GM10248 (cell line): ENCODE measurements around the gene UVRAG.

ENCODE experiments used
- CTCF ChIA-PET: fragments of 300-600 bp; sonication (Branson Sonifier 250); formaldehyde crosslinking; extraction: SDS; loops from one replicate; lab custom pipeline; 2021; ENCODE audit warnings: antibody characterized with exemption; lab: Yijun Ruan, JAX
- POLR2A ChIA-PET: fragments of 350-650 bp; sonication (Branson Sonifier 250); formaldehyde crosslinking; extraction: SDS; loops from one replicate; lab custom pipeline; 2020; ENCODE audit warnings: antibody characterized with exemption; lab: Yijun Ruan, JAX
- DNase-seq: peaks from one replicate; pipeline ENCODE4 v3.0.0; 2012; ENCODE audit errors: extremely low spot score
- CTCF ChIP-seq: IDR thresholded peaks from 2 replicates; pipeline ENCODE4 v1.5.1; 2012; ENCODE audit warnings: mild to moderate bottlenecking, low read depth; ENCODE audit errors: extremely low read depth, missing control alignments, control extremely low read depth

Gene UVRAG

GRCh38 chr11:75907906-75908527 lies 93.0 kb downstream of the UVRAG start:
- ChIA-PET CTCF (interaction anchor here (0.7 kb wide), 1 partner anchor 9 kb away, joined by 3 read pairs; no protein-coding TSS in a partner anchor), POLR2A (no interaction called here)
- DNase-seq: no peak
- no peak for TF ChIP-seq CTCF

- CTCF ChIA-PET: interaction anchor here (1.1 to 2.0 kb wide), 2 partner anchors 42 to 241 kb away, joined by 3 to 7 read pairs; no protein-coding TSS in a partner anchor
- TF ChIP-seq CTCF: no peak
- DNase-seq: no peak
- POLR2A ChIA-PET: no interaction called here
These were observed 95.6 kb downstream of the UVRAG start for GRCh38 chr11:75910426-75911145.

- TF ChIP-seq CTCF: no peak
- ChIA-PET POLR2A (no interaction called here), CTCF (interaction anchor here (2.0 kb wide), 1 partner anchor 241 kb away, joined by 7 read pairs; no protein-coding TSS in a partner anchor)
- no peak for DNase-seq
These were observed 96.4 kb downstream of the UVRAG start for GRCh38 chr11:75911459-75911858.

GRCh38 chr11:75913984-75914383 lies 99.0 kb downstream of the UVRAG start:
- TF ChIP-seq CTCF: no peak
- ChIA-PET CTCF (no interaction called here), POLR2A (no interaction called here)
- no peak for DNase-seq

GRCh38 chr11:75916882-75917281 lies 101.9 kb downstream of the UVRAG start:
- ChIA-PET POLR2A (no interaction called here), CTCF (interaction anchor here (0.9 to 1.7 kb wide), 6 partner anchors 9 to 235 kb away, joined by 3 to 4 read pairs (median 4); no protein-coding TSS in a partner anchor)
- DNase-seq: no peak
- no peak for TF ChIP-seq CTCF

GRCh38 chr11:75918331-75918730 lies 103.3 kb downstream of the UVRAG start:
- CTCF ChIA-PET: interaction anchor here (0.9 to 1.6 kb wide), 4 partner anchors 9 to 232 kb away, joined by 3 to 4 read pairs (median 3); no protein-coding TSS in a partner anchor
- TF ChIP-seq CTCF: no peak
- POLR2A ChIA-PET: no interaction called here
- no peak for DNase-seq
